ENCODE data around the gene PSMA5.
"Not testable (repeated sequence)": the region's sequence is repeated elsewhere in the genome, so short reads cannot be mapped to it uniquely, and the experiment has no call there.

Gene PSMA5

GRCh38 chr1:109432336-109432735 lies 6.1 kb upstream of the PSMA5 start:
- DNase-seq = peak; percentile 80

GRCh38 chr1:109427171-109427467 lies 871 bp upstream of the PSMA5 start:
- no peak for DNase-seq

- DNase-seq = peak; percentile 39
Observed at GRCh38 chr1:109425391-109426280, 612 bp downstream of the PSMA5 start.

GRCh38 chr1:109423498-109423897 lies 2.8 kb downstream of the PSMA5 start:
- DNase-seq = no peak

GRCh38 chr1:109412551-109412950 lies 13.7 kb downstream of the PSMA5 start:
- DNase-seq = no peak

- DNase-seq = no peak
Observed at GRCh38 chr1:109404838-109405237, 21.4 kb downstream of the PSMA5 start.

- no peak for DNase-seq
Observed at GRCh38 chr1:109402025-109402424, 24.2 kb downstream of the PSMA5 start.

GRCh38 chr1:109400035-109400655 lies 26.1 kb downstream of the PSMA5 start:
- no peak for DNase-seq

GRCh38 chr1:109399326-109399957 lies 26.8 kb downstream of the PSMA5 start:
- DNase-seq = peak; percentile 59

GRCh38 chr1:109398343-109399225 lies 27.7 kb downstream of the PSMA5 start:
- DNase-seq = no peak

- DNase-seq = peak; percentile 91
Observed at GRCh38 chr1:109397581-109398342, 28.5 kb downstream of the PSMA5 start, which contains the start of gene SORT1. Gene SORT1, minus strand, starts transcription at chr1:109397918. Its CDS starts 26 bp downstream, at chr1:109397892.

GRCh38 chr1:109396871-109397580 lies 29.2 kb downstream of the PSMA5 start:
- DNase-seq = no peak

GRCh38 chr1:109396513-109396839 lies 29.8 kb downstream of the PSMA5 start:
- DNase-seq = no peak

- DNase-seq = peak; percentile 72
Observed at GRCh38 chr1:109395602-109396512, 30.4 kb downstream of the PSMA5 start.

- not testable (repeated sequence) for DNase-seq
Observed at GRCh38 chr1:109395282-109395599, 31.0 kb downstream of the PSMA5 start.

GRCh38 chr1:109394591-109395281 lies 31.5 kb downstream of the PSMA5 start:
- DNase-seq = no peak

- DNase-seq = no peak
Observed at GRCh38 chr1:109393617-109394233, 32.5 kb downstream of the PSMA5 start.

- DNase-seq = peak; percentile 46
Observed at GRCh38 chr1:109392788-109393616, 33.2 kb downstream of the PSMA5 start.

All from fibroblast of skin of right quadriceps (primary cell).